Tibial nerve (tissue), 4 donors: Measurements from ENCODE around the gene PCED1B. TPM values are rescaled to one million over a fixed set of nuclear protein-coding genes. Genes with fewer than 3 reads are reported as not detected.

Source experiments
- DNase-seq, 2 donors: peaks; one replicate each; pipeline ENCODE4 v3.0.0-alpha.2; 2019; ENCODE audit warnings: low spot score in 2 of 2
- H3K27ac ChIP-seq, 4 donors: fragments of 200-600 bp; sonication (generic) in 3 of 4; one replicate each; pipeline ENCODE4 v1.5.1; 2017 to 2019; ENCODE audit warnings: mild to moderate bottlenecking in 1 of 4
- H3K27me3 ChIP-seq, 2 donors: fragments of 200-600 bp; sonication (generic) in 1 of 2; one replicate each; pipeline versions ENCODE4 v1.5.1 to v1.6.0; 2017 to 2019
- H3K36me3 ChIP-seq, 3 donors: fragments of 200-600 bp; sonication (generic); one replicate each; pipeline ENCODE4 v1.5.1; 2018 to 2019
- H3K4me1 ChIP-seq, 4 donors: fragments of 200-600 bp; sonication (generic) in 3 of 4; one replicate each; pipeline ENCODE4 v1.5.1; 2017 to 2019
- H3K4me3 ChIP-seq, 4 donors: fragments of 200-600 bp; sonication (generic) in 3 of 4; one replicate each; pipeline ENCODE4 v1.5.1; 2017 to 2019; ENCODE audit warnings: mild to moderate bottlenecking in 1 of 4, moderate library complexity in 1 of 4
- H3K9me3 ChIP-seq, 4 donors: fragments of 200-600 bp; sonication (generic) in 3 of 4; one replicate each; pipeline ENCODE4 v1.5.1; 2017 to 2019
- CTCF ChIP-seq, 5 experiments: fragments of 200-600 bp in 3 of 5; fragments of 450-650 bp in 2 of 5; sonication (generic) in 3 of 5; IDR thresholded peaks; one replicate each; pipeline ENCODE4 v1.5.1; 2016 to 2019; ENCODE audit warnings: antibody characterized with exemption in 5 of 5, mild to moderate bottlenecking in 3 of 5, moderate library complexity in 2 of 5
- EP300 ChIP-seq, 2 donors: sonication (generic); formaldehyde crosslinking; IDR thresholded peaks; one replicate each; pipeline ENCODE4 v1.6.1; 2017; ENCODE audit warnings: antibody characterized with exemption in 2 of 2, mild to moderate bottlenecking in 1 of 2
- POLR2A ChIP-seq, 2 donors: fragments of 450-650 bp; IDR thresholded peaks; one replicate each; pipeline ENCODE4 v1.6.1; 2017; ENCODE audit warnings: antibody characterized with exemption in 2 of 2, mild to moderate bottlenecking in 2 of 2, moderate library complexity in 2 of 2
- WGBS, 2 donors: methylation state at CpG; one replicate each; pipeline ENCODE4 v1.1.5; 2018; 5-methylcytosine and 5-hydroxymethylcytosine counted together
- total RNA-seq, 4 donors: library from RNA; depleted of rRNA; stranded (reverse); fragments of >200 nt; gene quantifications; one replicate each; pipeline ENCODE4 v1.1.0, GENCODE V29; 2016

PCED1B gene
- total RNA-seq, 4 donors from 2014 or later: 0.90 to 2.9 (median 2.2) TPM; not detected in 1

- H3K4me1 ChIP-seq: peaks cover 0 to 5% (median 0%) of the 10 kb centered on the region in 4 donors
- no peak overlapping the region for H3K27ac ChIP-seq
- TF ChIP-seq CTCF (IDR thresholded peaks at IDR 0.05): no peak
- no peak for TF ChIP-seq POLR2A (IDR thresholded peaks at IDR 0.05)
- no peak for TF ChIP-seq EP300 (IDR thresholded peaks at IDR 0.05)
- H3K27me3 ChIP-seq: no peaks in the 10 kb centered on the region
- peaks cover 0 to 16% (median 0%) of the 10 kb centered on the region in 3 donors for H3K36me3 ChIP-seq
- H3K9me3 ChIP-seq: peaks cover 0 to 3% (median 0%) of the 10 kb centered on the region in 4 donors
- no peak overlapping the region for H3K4me3 ChIP-seq
- DNase-seq: no peak
These were observed 159.3 kb downstream of the PCED1B start for GRCh38 chr12:47238669-47239114.

GRCh38 chr12:47242426-47242825, 163.0 kb downstream of the PCED1B start:
- no peak overlapping the region for H3K4me3 ChIP-seq
- no peaks in the 10 kb centered on the region for H3K36me3 ChIP-seq
- WGBS, 2 donors: 92 to 96% methylated on average over 2 of the region's 2 CpGs
- no peak overlapping the region for H3K27ac ChIP-seq
- TF ChIP-seq POLR2A (IDR thresholded peaks at IDR 0.05): no peak
- TF ChIP-seq EP300 (IDR thresholded peaks at IDR 0.05): no peak
- no peak for TF ChIP-seq CTCF (IDR thresholded peaks at IDR 0.05)
- H3K27me3 ChIP-seq: no peaks in the 10 kb centered on the region
- H3K9me3 ChIP-seq: peaks cover 0 to 3% (median 0%) of the 10 kb centered on the region in 4 donors
- DNase-seq: no peak
- H3K4me1 ChIP-seq: no peaks in the 10 kb centered on the region

- H3K4me1 ChIP-seq: no peaks in the 10 kb centered on the region
- 56 to 58% methylated on average over 2 of the region's 2 CpGs for WGBS, 2 donors
- H3K27ac ChIP-seq: no peak overlapping the region
- no peak for DNase-seq
- H3K4me3 ChIP-seq: no peak overlapping the region
- no peaks in the 10 kb centered on the region for H3K36me3 ChIP-seq
- no peaks in the 10 kb centered on the region for H3K27me3 ChIP-seq
- H3K9me3 ChIP-seq: peaks cover 0 to 3% (median 0%) of the 10 kb centered on the region in 4 donors
- TF ChIP-seq POLR2A (IDR thresholded peaks at IDR 0.05) (no peak), EP300 (IDR thresholded peaks at IDR 0.05) (no peak), CTCF (IDR thresholded peaks at IDR 0.05) (no peak)
These were observed 165.4 kb downstream of the PCED1B start for GRCh38 chr12:47244835-47245234.

- Histone ChIP-seq H3K4me1 (no peaks in the 10 kb centered on the region), H3K27ac (no peak overlapping the region), H3K4me3 (no peak overlapping the region), H3K9me3 (peaks cover 0 to 3% (median 0%) of the 10 kb centered on the region in 4 donors), H3K36me3 (no peaks in the 10 kb centered on the region), H3K27me3 (no peaks in the 10 kb centered on the region)
- DNase-seq: no peak
- WGBS, 2 donors: 73 to 78% methylated on average over 2 of the region's 2 CpGs
- TF ChIP-seq EP300 (IDR thresholded peaks at IDR 0.05): no peak
- no peak for TF ChIP-seq CTCF (IDR thresholded peaks at IDR 0.05)
- TF ChIP-seq POLR2A (IDR thresholded peaks at IDR 0.05): no peak
These were observed 166.2 kb downstream of the PCED1B start for GRCh38 chr12:47245623-47246022.

- WGBS, 2 donors: 41 to 58% methylated on average over 1 of the region's 1 CpG
These were observed 168.0 kb downstream of the PCED1B start for GRCh38 chr12:47247418-47247817.

More at GRCh38 chr12:47247418-47247817, 168.0 kb downstream of the PCED1B start:
- no peak overlapping the region for H3K4me3 ChIP-seq
- H3K36me3 ChIP-seq: no peaks in the 10 kb centered on the region
- H3K27ac ChIP-seq: no peak overlapping the region
- no peaks in the 10 kb centered on the region for H3K27me3 ChIP-seq
- no peak for DNase-seq
- TF ChIP-seq EP300 (IDR thresholded peaks at IDR 0.05): no peak
- TF ChIP-seq POLR2A (IDR thresholded peaks at IDR 0.05): no peak
- no peak for TF ChIP-seq CTCF (IDR thresholded peaks at IDR 0.05)
- no peaks in the 10 kb centered on the region for H3K4me1 ChIP-seq
- peaks cover 0 to 7% (median 1%) of the 10 kb centered on the region in 4 donors for H3K9me3 ChIP-seq
